HG03097 (cell line): ENCODE data around the gene SPTB.

Experiments
- ATAC-seq: cut with Tn5 transposase; IDR thresholded peaks from one replicate; pipeline ENCODE4 v1.9.1; 2021; ENCODE audit not compliant: unreplicated experiment, low FRiP score

Gene SPTB

DNA sequence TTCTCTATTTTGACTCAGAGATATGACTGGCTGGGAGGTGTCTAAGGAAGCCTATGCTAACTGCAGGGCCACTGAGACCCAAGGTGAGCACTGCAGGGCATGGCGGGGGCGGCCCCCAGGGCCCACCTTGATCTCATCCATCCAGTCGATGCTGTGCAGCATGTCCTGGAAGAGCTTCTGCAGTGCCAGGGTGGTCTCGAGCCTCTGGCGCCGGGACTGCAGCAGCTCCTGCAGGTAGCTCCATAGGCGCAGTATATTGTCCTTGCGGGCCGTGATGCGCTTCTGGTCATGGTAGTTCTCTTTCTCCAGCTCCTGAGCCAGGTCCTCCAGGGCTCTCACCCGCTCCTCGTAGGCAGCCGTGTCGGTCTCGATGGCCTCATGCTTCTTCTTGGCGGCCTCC is 84.5 kb downstream of the SPTB start:
- ATAC-seq, result no peak

DNA sequence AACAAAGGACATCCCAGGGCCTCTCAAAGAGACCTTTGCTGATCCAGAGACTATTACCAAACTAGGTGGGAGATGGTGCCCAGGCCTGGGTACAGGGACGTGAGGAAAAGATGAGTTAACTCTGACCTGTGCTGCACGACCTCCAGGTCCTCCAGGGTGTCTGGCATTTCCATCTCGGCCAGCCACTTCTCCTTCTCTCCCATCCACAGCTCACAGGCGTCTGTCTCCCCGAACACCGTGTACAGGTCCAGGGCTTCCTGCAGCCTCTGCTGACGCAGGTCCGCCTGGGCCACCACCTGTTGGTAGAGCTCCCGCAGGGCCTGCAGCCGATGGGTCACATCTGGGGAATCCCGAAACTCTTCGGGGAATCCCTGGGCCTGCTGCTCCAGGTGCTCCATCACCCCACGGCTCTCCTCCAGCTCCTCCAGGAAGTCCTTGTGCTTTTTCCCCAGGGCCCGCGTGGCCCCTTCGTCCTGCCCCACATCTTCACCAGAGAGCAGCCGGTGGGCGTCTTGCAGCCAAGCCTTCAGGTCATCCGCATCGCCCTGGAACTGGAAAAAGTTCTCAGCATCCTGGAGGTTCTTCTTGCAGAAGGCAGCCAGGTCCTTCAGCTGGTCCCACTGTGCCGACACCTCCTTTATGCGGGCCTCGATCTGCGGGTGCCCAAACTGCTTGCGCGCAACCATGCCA is 86.7 kb downstream of the SPTB start:
- no peak for ATAC-seq

DNA sequence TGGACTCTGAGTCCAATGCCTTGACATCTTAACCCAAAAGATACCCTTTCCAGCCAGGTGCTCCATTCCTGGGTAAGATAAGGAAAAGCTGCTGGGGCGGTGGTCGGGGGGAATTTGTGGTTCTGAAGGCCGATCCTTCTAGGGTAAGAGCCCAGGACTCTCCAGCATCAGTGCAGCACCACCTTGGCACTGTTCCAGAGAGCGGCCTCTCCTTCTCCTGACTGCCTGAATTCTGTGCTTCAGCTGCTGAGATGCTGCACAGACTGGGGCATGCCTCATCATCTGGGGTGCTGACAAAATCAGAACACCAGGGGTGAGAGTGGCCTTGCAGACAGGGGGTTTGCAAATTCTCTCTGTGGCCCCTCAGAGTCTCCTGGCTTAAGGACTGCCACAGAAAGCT is 87.5 kb downstream of the SPTB start:
- no peak for ATAC-seq

DNA sequence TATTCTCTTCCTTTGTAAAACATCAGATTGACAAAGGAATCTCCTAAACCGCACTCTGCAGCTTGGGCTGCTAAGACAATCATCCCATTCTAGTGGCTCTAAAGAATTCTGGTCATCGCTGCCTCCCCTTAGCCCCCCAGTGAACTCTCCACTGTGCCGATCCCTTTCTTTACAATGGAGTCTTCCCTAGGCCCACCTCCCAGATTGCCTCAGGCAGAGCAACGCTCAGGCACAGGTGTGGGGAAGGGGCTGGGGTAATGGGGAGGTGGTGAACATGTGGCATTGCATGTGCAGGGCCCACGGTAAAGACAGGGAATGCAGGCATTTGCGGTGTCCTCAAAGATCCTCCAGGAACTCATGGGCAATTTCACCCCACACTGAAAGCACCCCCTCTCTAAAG is 89.2 kb downstream of the SPTB start:
- no peak for ATAC-seq

DNA sequence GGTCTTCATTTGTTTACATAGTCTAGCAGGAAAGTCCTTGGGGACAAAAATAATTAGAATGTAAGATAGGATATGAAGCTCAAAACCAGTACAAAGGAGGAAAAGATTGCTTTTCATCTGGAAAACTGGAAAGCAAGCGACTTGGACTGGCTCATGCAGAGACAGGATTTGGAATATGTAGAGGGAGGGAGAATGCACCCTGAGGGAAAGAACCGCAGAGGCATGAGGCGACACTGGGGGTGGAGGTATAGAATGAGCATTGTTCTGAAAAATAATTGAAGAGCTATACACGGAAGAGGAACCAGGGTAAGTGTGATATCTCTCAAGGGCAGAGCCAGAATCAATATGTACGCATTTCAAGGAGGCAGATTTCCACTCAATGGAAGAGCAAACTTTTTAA is 90.0 kb downstream of the SPTB start:
- no peak for ATAC-seq

DNA sequence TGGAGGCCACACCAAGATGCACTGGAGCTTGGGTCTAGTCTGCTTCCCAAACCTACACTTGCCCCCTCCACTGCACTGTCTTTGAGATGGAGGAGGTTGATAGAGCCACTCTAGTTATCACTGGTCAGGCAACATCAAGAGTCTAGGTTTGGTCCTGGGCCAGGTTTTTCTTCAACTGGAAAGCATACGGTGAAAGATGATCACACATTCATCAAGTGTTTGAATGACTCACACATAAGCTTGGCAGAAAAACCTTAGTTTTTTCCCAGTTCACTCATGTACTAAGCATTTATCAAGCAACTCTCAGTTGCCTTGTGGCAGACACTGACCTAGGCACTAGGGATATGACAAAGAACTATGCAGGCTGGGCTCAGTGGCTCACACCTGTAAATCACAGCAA is 91.0 kb downstream of the SPTB start:
- ATAC-seq, result no peak

DNA sequence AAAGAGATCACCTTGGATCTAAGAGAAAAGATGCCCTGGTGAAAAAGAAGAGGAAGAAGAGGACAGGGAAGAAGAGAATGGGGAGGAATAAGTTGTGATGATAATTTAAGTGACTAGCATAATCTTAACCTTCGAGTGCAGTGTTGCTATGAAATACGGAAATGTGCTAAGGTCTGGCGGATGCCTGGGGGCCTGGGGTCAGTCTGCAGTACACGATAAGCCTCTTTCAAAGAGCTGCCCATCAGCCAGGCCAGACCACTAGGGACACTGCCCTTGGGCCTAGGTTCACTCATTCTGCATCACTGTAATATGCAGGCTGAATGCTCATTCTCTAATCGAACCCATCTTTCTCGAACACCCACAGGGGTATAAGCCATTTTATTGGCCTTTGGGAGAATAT is 92.1 kb downstream of the SPTB start:
- ATAC-seq, result no peak

DNA sequence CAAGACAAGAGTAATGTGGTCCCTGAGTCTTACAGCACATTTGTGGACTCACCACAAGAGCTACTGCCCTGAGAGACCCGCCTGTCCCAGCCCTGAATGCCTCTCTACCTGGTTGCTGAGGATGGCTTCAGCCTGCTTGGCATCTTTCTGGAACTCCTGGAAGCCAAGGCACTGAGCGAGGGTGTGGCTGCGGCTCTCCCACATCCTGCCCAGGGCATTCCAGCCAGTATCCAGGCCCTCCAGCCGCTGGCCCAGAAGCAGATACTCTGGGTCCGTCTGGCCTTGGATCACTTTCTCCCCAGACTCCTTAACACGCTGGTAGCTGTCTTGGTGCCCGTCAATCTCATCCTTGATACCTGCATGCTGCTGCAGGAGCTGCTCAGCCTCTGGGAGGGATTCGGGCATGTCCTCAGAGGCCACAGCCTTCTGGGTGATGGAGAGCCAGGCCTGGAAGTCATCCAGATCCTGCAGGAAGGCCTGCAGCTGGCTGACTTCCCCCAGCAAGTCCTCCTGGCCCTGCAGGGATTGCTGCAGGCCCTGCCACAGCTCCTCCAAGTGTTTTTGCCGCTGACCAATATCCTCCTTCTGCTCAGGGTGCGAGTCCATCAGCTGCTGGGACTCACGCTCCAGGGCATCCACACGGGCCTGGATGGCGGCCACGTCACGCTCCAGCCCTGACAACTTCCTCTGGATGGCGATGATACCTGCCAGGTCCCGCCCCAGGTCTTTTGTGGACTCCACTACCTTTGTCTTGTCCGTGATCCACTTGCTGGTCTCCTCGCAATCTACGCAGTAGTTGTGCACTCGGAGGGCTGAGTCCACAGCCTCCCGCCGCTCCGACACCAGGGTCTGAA is 93.2 kb downstream of the SPTB start:
- ATAC-seq, result no peak

DNA sequence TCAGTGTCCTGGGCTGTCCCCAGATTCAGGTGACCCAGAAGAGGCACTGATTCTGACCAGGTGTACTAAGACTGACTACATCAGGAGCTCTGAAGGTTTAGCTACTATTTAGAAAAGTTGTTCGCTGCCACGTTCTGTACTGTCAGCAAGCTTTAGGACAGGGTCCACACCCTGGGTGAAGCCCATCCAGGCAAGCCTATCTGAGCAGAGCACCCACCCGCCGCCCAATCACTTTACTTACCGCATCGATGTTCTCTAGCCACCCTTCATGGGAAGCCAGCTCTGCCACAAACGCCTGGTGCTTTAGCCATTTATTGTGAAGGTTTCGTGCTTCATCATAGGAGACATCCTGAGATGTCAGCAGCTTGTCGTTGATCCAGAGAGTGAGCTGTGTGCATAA is 95.7 kb downstream of the SPTB start:
- ATAC-seq, result no peak

DNA sequence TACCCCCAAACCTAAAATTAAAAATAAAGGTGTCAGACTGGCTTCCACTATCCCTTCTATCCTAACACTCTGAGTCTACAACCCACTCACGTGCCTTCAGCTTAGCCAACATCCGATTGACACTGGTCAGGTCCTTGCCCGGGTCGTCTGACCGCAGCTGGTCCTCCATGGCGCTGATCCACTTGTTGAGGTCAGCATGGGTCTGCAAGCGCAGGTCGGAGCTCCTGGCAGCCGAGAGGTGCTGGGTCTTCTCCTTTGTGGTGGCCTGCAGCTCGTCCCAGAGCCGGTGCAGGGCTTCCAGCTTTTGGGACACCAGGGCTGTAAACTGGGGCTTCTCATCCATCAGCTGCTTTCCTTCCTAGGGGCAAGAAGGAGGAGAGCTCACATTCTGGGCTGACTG is 97.5 kb downstream of the SPTB start:
- no peak for ATAC-seq

DNA sequence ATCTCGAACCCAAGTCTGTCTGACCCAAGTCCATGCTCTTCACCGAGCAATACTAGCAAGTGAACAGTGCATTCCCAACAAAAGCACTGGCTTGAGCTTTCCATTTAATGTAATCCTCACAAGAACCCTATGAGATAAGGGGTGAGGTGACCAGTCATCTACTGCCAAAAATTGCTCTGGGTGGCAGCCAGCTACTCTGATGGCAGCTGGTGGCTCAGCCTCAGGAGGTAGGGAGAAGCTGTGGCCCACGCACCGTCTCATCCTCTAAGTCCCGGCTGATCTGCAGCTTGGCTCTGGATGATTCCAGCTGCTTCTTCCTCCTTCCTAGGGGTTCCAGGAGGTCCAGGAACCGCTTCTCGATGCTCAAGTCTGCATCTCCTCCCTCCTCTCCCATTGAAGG is 100.2 kb downstream of the SPTB start:
- ATAC-seq, result no peak

DNA sequence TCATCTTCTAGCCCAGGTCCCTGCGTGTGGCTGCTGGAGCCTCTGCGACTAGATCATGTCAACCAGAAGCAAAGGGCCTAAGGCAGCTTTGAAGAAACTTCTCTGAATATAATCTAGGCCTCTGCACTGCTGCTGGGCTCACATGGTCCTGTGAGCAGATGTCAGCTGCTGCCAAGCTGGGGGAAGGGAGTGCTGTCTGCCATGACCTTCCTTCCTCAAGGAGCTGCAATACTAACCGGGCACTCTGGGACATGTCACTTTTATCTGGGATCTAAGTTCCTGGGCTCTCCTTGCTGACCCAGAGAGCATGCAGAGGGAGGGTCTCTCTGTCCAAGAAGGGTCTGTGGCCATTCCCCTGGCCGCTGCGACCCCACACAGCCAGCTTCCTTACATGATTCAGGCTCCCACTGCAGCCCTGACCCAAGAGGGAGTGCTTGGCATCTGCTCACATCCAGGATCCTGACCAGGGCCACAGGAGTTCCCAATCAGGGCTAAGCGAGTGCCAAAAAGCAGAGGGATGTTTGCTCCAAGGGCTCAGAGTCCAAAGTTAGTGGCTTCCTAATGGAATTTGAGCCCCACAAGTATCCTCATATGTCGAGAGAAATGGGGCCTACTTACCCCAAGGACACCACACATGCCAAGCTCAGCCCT is 101.5 kb downstream of the SPTB start:
- no peak for ATAC-seq

DNA sequence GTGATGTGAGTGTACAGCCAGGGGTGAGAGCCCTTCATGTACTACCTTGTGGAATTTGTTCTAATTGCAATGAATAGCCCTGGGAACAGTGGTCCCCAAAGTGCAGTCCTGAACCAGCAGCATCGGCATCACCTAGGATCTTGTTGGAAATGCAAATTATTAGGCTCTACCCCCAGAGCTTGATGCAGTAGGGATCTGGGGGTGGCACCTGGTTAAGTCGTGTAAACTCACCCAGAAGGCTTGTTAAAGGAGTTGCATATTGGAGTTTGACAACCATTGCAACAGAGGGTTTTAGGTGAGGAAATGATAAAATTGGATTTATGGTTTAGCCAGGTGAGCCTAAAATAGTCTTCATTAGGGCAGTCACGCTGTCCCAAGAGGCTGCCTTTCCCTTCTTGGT is 102.2 kb downstream of the SPTB start:
- ATAC-seq, result no peak

DNA sequence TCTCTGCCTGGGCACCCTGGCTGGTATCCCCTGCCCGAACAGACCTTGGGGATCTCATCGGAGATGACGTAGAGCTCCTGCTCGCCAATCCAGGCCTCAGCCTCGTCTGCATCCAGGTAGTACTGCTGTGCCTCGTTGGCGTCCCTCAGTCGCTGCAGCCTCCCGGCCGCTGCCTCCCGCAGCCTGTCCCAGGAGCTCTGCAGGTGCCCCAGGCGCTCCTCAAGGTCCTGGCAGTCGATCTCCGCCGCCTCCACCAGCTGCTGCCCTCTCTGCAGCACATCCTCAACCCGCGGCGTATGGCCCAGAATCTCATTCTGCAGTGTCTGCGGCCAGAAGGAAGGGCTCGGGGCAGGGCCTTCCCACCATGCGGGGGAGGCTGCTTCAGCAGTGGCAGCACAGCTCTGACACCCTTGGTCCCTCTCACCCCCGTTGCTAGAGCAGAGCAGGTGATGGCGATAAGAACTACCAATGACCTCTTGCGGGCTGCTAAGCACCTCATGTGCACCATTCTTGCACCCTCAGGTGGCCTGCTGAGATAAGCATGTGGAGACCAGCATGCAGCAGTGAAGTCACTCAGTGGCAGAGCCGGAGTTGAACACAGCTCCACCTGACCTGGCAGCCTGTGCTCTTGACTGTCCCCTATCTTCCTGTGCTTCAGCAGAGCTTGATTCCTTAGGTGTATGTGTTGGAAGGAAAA is 104.5 kb downstream of the SPTB start:
- no peak for ATAC-seq

DNA sequence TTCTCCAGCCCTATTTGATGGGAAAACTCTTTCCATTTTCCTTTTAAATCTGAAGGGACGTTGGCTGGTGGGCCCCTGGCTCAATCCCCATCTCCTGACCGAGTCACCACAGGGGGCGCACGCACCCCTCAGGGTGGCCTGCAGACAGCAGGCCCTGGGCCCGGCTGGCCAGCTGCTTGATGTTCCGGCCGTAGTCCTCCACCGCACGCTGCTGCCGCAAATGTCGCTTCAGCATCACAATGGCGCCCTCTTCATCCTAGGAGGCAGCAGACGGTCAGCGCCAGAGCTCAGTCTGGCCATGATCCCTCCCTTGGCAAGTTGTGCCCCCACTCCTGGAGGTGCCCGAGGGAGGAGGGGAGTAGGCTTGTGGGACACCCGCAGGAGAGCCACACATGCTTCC is 105.4 kb downstream of the SPTB start:
- no peak for ATAC-seq

DNA sequence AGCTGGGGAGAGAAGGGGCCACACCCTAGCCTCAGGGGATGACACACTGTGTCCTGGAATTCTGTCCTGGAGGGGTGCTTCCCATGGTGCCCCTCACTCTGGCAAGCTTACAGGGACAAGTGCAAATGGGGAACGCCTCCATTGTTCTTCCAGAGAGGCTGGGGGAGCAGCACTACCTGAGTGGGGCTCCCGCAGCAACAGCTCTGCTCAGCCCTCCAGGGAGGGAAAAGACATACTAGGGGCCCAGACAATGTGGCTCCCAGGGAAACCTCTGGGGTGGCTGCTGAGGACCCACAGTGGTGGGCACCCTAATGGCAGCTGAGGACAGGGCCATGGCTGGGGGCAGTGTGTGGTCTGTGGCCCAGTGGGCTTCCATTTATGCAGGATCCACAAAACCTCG is 106.1 kb downstream of the SPTB start:
- ATAC-seq, result no peak

DNA sequence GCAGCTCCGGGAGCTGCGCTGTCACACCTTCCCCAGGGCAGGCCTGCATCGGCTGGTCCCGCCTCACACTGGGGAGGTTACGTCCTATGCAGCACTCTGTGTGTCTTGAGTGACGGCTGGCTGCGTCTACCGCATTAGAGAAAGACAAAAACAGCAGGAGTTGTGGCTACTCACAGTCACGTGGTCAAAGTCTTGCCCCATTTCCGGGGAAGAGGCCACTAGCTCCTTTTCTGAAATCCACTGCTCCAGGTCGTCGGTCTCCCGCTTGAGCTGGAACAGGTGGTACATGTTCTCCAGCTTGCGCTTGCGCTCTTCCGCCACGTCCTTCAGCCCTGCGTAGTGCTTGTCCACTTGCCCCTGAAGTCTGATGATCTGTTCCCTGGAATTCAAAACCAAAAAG is 106.7 kb downstream of the SPTB start:
- ATAC-seq, result no peak

DNA sequence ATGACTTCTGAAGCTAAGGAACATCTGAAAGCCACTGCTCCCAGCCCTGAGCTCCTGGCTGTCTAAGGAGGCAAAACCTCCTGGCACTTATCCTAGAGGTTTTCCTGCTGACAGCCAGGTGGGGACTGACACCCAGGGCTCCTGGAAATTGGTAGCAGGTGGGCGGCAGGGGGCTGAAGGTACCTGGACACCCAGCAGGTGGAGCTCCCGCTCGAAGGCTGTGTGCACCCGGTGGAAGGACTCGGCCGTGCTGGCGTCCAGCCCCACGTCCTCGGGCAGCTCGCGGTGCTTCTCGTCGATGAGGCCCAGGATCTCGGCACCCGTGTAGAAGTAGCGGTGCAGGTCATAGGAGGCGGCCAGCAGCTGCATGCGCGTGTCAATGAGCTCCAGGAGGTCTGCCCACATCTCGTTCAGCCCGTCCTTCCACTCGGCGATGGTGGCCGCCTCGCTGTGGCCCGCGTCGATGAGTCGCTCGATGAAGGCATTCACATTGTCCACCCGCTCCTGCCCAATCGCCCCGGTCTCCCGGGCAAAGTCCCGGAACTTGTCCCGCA is 107.2 kb downstream of the SPTB start:
- ATAC-seq, result no peak

DNA sequence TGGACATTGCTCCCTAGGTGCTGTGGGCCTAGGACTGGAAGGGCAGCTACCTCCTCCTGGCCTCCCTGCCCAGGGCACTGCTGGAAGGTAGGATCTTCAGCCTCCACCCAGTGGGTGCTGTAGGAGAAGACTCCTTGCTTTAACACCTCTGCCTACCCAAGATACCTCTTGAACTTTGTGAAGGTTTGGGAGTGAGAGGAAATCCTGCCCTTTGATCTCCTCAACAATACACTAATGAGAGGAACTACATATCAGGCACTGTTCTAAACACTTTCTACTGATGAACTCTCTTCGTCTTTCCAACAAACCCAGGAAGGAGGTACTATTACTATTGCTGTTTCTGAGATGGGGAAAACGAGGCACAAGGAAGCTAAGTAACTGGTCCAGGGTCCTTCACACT is 108.5 kb downstream of the SPTB start:
- ATAC-seq, result no peak

DNA sequence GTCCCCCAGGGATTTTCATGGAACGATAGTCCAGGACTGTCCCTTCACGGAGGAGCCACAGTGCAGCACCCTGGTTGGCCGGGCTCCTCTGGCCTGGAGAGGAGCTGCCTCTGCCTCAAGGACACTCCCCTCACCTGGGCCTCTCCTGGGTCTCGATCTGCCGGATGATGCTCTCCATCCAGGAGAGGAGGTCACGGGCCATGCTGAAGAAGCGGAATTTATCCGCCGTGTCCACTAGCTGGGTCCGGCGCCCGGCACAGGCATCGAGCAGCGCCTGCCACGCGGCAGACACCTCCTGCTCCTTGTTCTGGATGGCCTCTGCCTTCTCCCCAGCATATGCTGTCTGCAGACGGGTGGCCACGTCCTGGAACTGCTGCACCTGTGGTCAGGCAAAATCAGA is 109.0 kb downstream of the SPTB start:
- ATAC-seq, result no peak
